ENCODE data around the gene IL27RA.

- no peak for TF ChIP-seq POLR2A (IDR thresholded peaks at IDR 0.05; ENCODE audit: low read length)
- TF ChIP-seq GATA1 (IDR thresholded peaks at IDR 0.05; ENCODE audit: low read depth, low read length): no peak
Observed at GRCh38 chr19:13986348-13986904, 45.1 kb upstream of the IL27RA start.

Data from erythroblast (primary cell).